Subcutaneous adipose tissue (tissue), 4 donors: ENCODE results near the gene VEGFD. TPM values are rescaled to one million over a fixed set of nuclear protein-coding genes. Genes with fewer than 3 reads are reported as not detected.

Source experiments
- CTCF ChIP-seq: fragments of 450-650 bp; IDR thresholded peaks from one replicate; pipeline ENCODE4 v1.5.1; 2016; ENCODE audit warnings: low read depth, mild to moderate bottlenecking, control low read depth, antibody characterized with exemption, moderate library complexity
- total RNA-seq, 4 donors: library from RNA; depleted of rRNA; stranded (reverse); fragments of >200 nt; gene quantifications; one replicate each; pipeline ENCODE4 v1.1.0, GENCODE V29; 2016

VEGFD gene
- total RNA-seq, 4 donors from 2014 or later, result 2.6 to 9.0 (median 5.3) TPM

- no peak for TF ChIP-seq CTCF
These were observed 41.1 kb downstream of the VEGFD start for GRCh38 chrX:15343075-15343476.

GRCh38 chrX:15340867-15341266 is 43.3 kb downstream of the VEGFD start:
- TF ChIP-seq CTCF, result no peak

GRCh38 chrX:15336023-15336413 is 48.2 kb downstream of the VEGFD start:
- no peak for TF ChIP-seq CTCF

- no peak for TF ChIP-seq CTCF
These were observed 48.8 kb downstream of the VEGFD start, which contains the start of gene PIGA for GRCh38 chrX:15335135-15336022. Gene PIGA, minus strand, starts transcription at chrX:15335523. Its CDS starts 3,593 bp downstream, at chrX:15331930.

- TF ChIP-seq CTCF, result no peak
These were observed 49.7 kb downstream of the VEGFD start for GRCh38 chrX:15334561-15334960.

GRCh38 chrX:15328821-15329220 is 55.4 kb downstream of the VEGFD start:
- TF ChIP-seq CTCF, result no peak

GRCh38 chrX:15328131-15328530 is 56.1 kb downstream of the VEGFD start:
- TF ChIP-seq CTCF, result no peak
